HG03196 (cell line): ENCODE data around the gene SLC25A42.

Source experiments
- ATAC-seq: cut with Tn5 transposase; IDR thresholded peaks from one replicate; pipeline ENCODE4 v1.9.1; 2021; ENCODE audit not compliant: unreplicated experiment

The SLC25A42 gene

DNA sequence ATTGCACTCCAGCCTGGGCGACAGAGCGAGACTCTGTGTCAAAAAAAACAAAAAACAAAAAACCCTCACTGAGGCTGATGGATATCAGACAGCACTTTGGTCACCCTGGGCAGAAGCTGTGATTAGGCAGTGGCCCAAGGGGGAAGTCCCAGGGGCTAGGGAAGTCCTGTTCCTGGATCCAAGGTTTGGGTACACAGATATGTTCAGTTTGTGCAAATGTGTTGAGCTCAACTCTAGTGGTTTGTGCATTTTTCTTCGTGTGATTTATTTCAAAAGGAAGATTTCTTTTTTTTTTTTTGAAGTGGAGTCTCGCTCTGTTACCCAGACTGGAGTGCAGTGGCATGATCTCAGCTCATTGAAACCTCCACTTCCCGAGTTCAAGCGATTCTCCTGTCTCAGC lies 94.0 kb downstream of the SLC25A42 start:
- ATAC-seq, result no peak

DNA sequence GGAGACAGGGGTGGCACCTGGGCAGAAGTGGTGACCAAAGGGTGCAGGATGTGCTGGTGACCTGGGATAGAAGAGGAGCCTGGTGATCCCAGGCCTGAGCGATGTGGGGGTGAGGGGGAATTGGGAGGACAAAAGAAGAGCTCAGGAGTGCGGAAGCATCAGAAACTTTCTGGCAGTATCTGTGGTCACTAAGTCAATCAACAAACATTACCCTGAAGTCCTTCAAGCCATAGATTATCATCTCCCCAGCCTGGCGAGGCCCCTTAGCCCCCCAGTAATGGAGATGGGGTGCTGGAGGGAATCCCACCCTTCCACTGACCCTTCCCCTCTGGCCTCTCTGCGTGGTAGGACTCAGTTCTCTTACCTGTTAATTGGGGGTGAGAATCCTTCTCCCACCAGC lies 95.7 kb downstream of the SLC25A42 start:
- ATAC-seq, result no peak

- ATAC-seq, result no peak
Measured at GRCh38 chr19:19160461-19161035, 96.8 kb downstream of the SLC25A42 start.

- ATAC-seq, result no peak
Measured at GRCh38 chr19:19162495-19162894, 98.7 kb downstream of the SLC25A42 start.
